Stimulated activated naive CD8-positive, alpha-beta T cell treated with anti-CD3 and anti-CD28 coated beads, Interleukin-15, Interleukin-2, amounts not matched to agents 100 ng/mL and 50 ng/mL, for 24 hours (primary cell): ENCODE data around the gene NOSTRIN.

Experiments
- H3K27ac Mint-ChIP-seq: one replicate; pipeline ENCODE4 v1.8.0; 2021; ENCODE audit warnings: mild to moderate bottlenecking, mixed read lengths
- H3K27me3 Mint-ChIP-seq: one replicate; pipeline ENCODE4 v1.8.0; 2021; ENCODE audit warnings: mixed read lengths
- H3K36me3 Mint-ChIP-seq: one replicate; pipeline ENCODE4 v1.8.0; 2021; ENCODE audit warnings: low read depth, mixed read lengths
- H3K4me1 Mint-ChIP-seq: one replicate; pipeline ENCODE4 v1.8.0; 2021; ENCODE audit warnings: low read depth, mixed read lengths
- H3K4me3 Mint-ChIP-seq: one replicate; pipeline ENCODE4 v1.8.0; 2021; ENCODE audit warnings: mild to moderate bottlenecking, mixed read lengths
- H3K9me3 Mint-ChIP-seq: one replicate; pipeline ENCODE4 v1.8.0; 2021; ENCODE audit warnings: mixed read lengths

The NOSTRIN gene

GRCh38 chr2:168798888-168799410 is 3.5 kb upstream of the NOSTRIN start:
- Mint-ChIP-seq H3K27me3 (no peaks in the 10 kb centered on the region), H3K4me1 (no peaks in the 10 kb centered on the region), H3K9me3 (no peaks in the 10 kb centered on the region), H3K27ac (no peak overlapping the region), H3K36me3 (no peaks in the 10 kb centered on the region), H3K4me3 (no peak overlapping the region)

- Mint-ChIP-seq H3K27me3 (no peaks in the 10 kb centered on the region), H3K4me1 (no peaks in the 10 kb centered on the region)
Observed at GRCh38 chr2:168801471-168801870, 966 bp upstream of the NOSTRIN start.

DNA sequence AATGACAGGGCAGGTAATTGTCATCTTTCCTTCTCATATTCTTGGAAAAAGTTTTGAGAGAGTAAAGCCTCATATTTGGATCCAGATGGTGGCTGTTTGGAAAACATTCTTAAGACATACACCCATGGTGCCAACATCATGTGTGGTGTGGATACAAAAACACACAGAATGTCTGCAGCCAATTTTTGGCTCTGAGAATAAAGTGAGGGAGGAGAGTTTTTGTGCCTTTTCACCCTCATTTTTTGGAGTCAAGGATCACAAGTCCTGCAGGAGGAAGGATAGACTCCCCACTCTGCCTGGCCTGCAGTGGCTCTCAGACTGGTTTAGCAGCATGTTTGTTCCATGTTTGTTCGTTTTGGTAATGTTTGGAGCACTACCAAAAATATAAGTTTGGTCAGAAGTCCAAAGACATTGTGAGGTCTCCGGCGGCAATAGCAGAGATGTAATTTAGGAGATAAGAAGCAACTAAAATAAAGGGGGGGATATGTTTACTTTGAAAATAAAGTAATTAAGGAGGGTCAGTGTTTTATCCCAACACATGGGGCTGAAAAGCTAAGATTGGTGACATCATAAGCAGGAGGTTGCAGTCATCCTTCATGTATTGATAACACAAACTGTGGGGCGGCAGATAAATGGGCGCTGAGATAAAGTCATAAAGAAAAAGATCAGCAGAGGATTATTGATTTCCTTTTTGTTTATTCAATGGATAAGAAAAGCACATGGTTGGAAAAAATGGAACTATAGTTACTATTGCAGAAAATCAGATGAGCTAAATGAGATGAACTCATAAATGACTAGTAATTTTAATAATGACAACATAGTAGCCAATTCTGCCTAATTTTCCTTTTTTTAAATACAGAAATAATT is 655 bp downstream of the NOSTRIN start:
- Mint-ChIP-seq H3K27me3 (no peaks in the 10 kb centered on the region), H3K4me3 (no peak overlapping the region), H3K4me1 (no peaks in the 10 kb centered on the region), H3K27ac (no peak overlapping the region), H3K9me3 (no peaks in the 10 kb centered on the region), H3K36me3 (no peaks in the 10 kb centered on the region)

More at GRCh38 chr2:168801471-168801870, 966 bp upstream of the NOSTRIN start:
- H3K9me3 Mint-ChIP-seq, result no peaks in the 10 kb centered on the region
- H3K36me3 Mint-ChIP-seq, result no peaks in the 10 kb centered on the region
- no peak overlapping the region for H3K27ac Mint-ChIP-seq
- H3K4me3 Mint-ChIP-seq, result no peak overlapping the region

- Mint-ChIP-seq H3K27me3 (no peaks in the 10 kb centered on the region), H3K36me3 (no peaks in the 10 kb centered on the region), H3K4me3 (no peak overlapping the region), H3K4me1 (no peaks in the 10 kb centered on the region), H3K9me3 (no peaks in the 10 kb centered on the region), H3K27ac (no peak overlapping the region)
Observed at GRCh38 chr2:168804214-168804613, 1.8 kb downstream of the NOSTRIN start.

GRCh38 chr2:168805615-168806014 is 3.2 kb downstream of the NOSTRIN start:
- Mint-ChIP-seq H3K9me3 (no peaks in the 10 kb centered on the region), H3K36me3 (no peaks in the 10 kb centered on the region), H3K27me3 (no peaks in the 10 kb centered on the region), H3K27ac (no peak overlapping the region), H3K4me3 (no peak overlapping the region), H3K4me1 (no peaks in the 10 kb centered on the region)

- H3K27ac Mint-ChIP-seq, result no peak overlapping the region
- H3K4me1 Mint-ChIP-seq, result no peaks in the 10 kb centered on the region
- no peaks in the 10 kb centered on the region for H3K27me3 Mint-ChIP-seq
- no peaks in the 10 kb centered on the region for H3K36me3 Mint-ChIP-seq
- H3K4me3 Mint-ChIP-seq, result no peak overlapping the region
- no peaks in the 10 kb centered on the region for H3K9me3 Mint-ChIP-seq
Observed at GRCh38 chr2:168809537-168809936, 7.1 kb downstream of the NOSTRIN start.

DNA sequence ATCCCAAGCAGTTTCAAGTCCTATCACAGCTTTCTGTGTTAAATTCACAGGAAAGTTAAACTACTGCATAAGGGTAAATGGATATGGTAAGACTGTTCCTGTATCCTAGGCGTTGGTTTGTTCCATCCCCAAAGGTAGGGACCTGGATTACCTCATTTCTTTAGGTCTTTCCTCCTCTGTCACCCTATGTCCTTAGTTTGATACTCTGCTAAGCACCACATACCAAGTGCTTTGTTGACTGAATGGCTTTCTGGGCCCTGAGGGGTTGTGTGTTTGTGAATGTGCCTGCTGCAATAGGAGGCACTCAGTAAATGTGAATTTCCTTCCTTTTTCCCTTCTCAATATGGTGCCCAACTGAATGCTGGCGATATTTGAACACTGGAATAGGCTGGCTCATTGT is 7.8 kb downstream of the NOSTRIN start:
- Mint-ChIP-seq H3K4me1 (no peaks in the 10 kb centered on the region), H3K4me3 (no peak overlapping the region), H3K27me3 (no peaks in the 10 kb centered on the region), H3K36me3 (no peaks in the 10 kb centered on the region), H3K9me3 (no peaks in the 10 kb centered on the region), H3K27ac (no peak overlapping the region)

- Mint-ChIP-seq H3K27ac (no peak overlapping the region), H3K9me3 (no peaks in the 10 kb centered on the region), H3K4me1 (no peaks in the 10 kb centered on the region), H3K27me3 (no peaks in the 10 kb centered on the region), H3K36me3 (no peaks in the 10 kb centered on the region), H3K4me3 (no peak overlapping the region)
Observed at GRCh38 chr2:168811696-168812095, 9.3 kb downstream of the NOSTRIN start.

DNA sequence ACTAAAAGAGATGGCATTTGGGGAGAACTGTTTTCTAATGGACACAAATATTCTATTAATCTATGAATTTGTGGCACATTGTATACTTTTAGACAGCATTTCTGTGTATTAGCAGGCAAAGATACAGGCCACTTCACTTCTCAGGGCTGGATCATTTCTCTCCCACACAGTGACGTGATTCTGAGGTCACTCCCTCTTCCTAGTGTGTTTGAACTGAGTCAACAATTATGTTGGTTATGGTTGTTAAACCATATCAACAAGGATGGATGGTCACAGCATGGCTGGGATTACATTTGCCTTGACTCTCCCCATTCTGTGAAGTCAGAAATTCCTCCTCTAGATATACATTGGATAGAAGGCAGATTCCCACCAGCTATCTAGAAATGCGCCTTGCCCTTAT is 11.6 kb downstream of the NOSTRIN start:
- H3K4me1 Mint-ChIP-seq, result no peaks in the 10 kb centered on the region
- H3K4me3 Mint-ChIP-seq, result no peak overlapping the region
- H3K27me3 Mint-ChIP-seq, result no peaks in the 10 kb centered on the region
- H3K27ac Mint-ChIP-seq, result no peak overlapping the region
- H3K36me3 Mint-ChIP-seq, result no peaks in the 10 kb centered on the region
- H3K9me3 Mint-ChIP-seq, result no peaks in the 10 kb centered on the region

DNA sequence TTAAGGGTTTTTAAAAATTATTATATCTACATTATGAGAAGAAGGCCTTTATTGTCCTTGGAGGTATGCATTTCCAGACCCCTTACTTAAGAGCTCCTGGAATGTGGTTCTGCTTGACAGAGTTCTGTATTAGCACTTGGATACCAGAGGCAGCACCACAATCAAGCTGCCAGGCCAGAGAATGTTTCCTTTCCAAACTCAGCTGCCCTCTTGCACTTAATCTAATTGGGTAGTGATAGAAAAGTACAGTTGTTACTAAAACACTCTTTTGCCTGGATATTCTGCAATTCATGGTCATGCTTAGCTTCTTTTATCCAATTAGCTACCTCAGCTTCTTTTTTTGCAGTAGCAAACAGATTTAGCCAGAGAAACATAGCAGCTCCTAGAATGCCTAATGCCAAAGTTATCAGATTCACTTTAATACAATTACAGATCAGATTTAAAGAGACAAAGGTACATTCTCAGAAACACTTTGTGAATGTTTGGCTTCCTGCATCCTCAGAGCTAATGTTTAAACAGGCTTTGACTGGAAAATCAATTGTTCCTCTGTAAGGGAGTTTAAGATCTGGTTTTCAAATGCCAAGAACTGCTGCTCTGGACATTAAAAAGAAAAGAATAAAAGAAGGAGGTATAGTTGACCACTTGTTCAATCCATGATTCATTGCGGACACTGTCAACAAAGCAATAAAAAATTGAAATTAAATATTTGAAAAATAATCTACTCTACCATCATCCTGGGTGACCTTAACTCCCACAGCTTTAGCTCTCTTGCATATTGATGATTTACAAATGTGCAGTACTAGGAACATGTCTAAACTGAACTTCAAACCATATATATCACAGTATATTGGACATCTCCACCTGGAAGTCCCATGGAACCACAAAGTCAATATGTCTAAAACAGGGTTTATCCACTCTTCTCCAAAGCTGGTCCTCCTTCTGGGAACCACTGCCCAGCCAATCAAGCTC is 12.8 kb downstream of the NOSTRIN start:
- H3K4me3 Mint-ChIP-seq, result no peak overlapping the region

DNA sequence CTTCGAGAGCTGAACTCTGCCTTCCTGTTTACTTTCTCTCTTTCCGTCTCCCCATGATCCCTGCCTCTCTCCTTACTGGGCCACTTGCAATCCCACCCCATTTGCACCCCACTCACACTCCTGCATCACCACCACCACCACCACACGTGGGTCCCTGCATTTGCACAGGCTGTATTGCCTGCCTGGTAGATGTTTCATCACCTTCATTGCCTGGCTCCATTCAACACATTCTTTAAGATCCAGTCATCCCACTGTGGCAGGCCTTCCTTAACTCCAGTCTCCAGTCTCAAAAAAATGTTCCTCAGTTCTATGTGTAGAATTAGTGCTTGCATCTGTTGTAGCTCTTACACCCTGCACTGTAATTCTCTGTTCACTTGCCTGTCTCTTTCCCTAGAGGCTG is 13.9 kb downstream of the NOSTRIN start:
- no peak overlapping the region for H3K4me3 Mint-ChIP-seq
- no peaks in the 10 kb centered on the region for H3K27me3 Mint-ChIP-seq
- no peaks in the 10 kb centered on the region for H3K9me3 Mint-ChIP-seq
- H3K4me1 Mint-ChIP-seq, result no peaks in the 10 kb centered on the region
- no peak overlapping the region for H3K27ac Mint-ChIP-seq
- no peaks in the 10 kb centered on the region for H3K36me3 Mint-ChIP-seq

More for the DNA sequence above, 12.8 kb downstream of the NOSTRIN start:
- H3K4me1 Mint-ChIP-seq, result no peaks in the 10 kb centered on the region
- H3K27ac Mint-ChIP-seq, result no peak overlapping the region
- H3K9me3 Mint-ChIP-seq, result no peaks in the 10 kb centered on the region
- H3K36me3 Mint-ChIP-seq, result no peaks in the 10 kb centered on the region
- no peaks in the 10 kb centered on the region for H3K27me3 Mint-ChIP-seq

DNA sequence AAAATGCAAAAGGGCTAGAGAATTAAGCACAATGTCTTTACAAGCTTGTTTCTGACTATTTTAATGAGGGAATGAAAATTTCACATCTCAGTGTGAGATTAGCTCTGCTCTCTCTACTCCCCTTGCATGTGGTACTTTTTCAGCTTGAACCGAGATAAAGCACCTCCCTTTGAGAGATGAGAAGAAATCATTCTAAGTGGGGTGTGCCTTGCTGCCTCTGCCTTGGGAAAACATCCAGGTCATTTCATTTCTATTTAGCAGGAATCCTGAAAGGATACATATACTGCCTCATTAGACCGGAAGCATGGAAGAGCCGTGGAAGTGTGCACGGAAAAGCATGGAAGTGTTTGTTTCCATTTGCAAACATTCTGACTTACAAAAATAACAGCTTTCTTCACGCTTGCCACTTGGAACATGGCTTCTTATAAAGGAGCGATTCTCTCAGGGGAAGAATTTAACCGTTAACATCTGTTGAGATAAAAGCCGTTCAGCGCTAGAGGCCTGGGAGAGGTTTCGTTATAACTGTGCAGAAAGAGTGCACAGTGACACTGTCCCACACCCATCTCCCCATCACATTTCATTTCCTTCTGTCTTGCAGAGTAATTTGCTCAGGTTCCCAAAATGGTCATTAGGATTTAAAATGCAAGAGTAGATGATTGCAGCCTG is 16.7 kb downstream of the NOSTRIN start:
- H3K27ac Mint-ChIP-seq, result no peak overlapping the region
- H3K27me3 Mint-ChIP-seq, result no peaks in the 10 kb centered on the region
- H3K4me1 Mint-ChIP-seq, result no peaks in the 10 kb centered on the region
- no peaks in the 10 kb centered on the region for H3K9me3 Mint-ChIP-seq
- H3K4me3 Mint-ChIP-seq, result no peak overlapping the region
- no peaks in the 10 kb centered on the region for H3K36me3 Mint-ChIP-seq

DNA sequence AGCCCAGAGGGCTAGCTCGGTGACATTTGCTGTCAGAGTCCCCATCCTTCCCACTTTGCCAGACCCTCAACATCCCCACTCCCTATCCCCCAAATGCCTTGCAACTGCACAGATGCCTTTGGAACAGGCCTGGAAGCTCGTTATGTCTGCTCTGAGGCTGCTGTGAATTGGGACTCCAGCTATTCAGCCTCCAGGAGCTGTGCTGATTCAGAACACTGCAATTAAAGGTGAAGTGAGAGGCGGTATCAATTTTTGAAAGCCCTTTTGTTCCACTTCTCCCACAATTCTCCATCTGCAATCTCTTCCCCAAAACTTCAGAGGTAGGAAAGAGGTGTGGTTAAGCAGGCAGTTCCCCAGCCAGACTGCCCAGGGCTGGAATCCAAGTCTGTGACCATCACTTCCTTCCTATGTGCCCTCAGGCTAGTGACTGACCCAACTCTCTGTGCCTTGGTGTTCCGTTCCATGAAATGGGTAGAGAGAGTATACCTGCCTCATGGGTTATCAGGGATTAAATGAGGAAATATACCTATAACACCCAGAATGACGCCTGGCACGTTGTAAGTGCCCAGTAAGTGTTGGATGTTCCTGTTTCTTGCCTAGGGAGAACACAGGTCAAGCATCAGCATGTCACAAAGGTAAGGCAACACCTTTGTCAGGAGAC is 17.5 kb downstream of the NOSTRIN start:
- H3K36me3 Mint-ChIP-seq, result no peaks in the 10 kb centered on the region
- no peaks in the 10 kb centered on the region for H3K27me3 Mint-ChIP-seq
- no peaks in the 10 kb centered on the region for H3K9me3 Mint-ChIP-seq
- H3K27ac Mint-ChIP-seq, result no peak overlapping the region
- no peaks in the 10 kb centered on the region for H3K4me1 Mint-ChIP-seq
- H3K4me3 Mint-ChIP-seq, result no peak overlapping the region

DNA sequence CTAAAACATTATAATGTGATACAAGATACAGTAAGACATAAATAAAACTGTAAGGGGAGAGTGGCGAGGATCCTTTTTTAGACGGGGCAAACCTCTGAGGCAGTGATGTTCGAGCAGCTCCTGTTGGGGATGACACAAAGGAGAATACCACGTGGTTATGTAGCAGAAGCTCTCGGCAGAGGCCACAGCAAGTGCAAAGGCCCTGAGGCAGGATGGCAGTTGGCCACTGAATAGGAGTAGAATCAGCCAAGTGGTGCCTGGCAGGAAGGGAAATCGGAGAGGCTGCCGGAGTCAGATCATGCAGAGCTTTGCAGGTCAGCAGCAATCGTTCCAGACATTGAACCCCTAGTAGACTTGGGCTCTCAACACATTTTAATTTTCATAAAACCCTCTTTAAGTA is 19.1 kb downstream of the NOSTRIN start:
- no peaks in the 10 kb centered on the region for H3K36me3 Mint-ChIP-seq
- H3K4me1 Mint-ChIP-seq, result no peaks in the 10 kb centered on the region
- no peak overlapping the region for H3K27ac Mint-ChIP-seq
- no peak overlapping the region for H3K4me3 Mint-ChIP-seq
- H3K27me3 Mint-ChIP-seq, result no peaks in the 10 kb centered on the region
- no peaks in the 10 kb centered on the region for H3K9me3 Mint-ChIP-seq
